Panc1 (cell line): ENCODE results near the gene TMEM174.

Experiments
- CTCF ChIP-seq: fragments of 450-650 bp; IDR thresholded peaks from 2 replicates; pipeline ENCODE4 v1.5.1; 2017; ENCODE audit warnings: mild to moderate bottlenecking
- POLR2AphosphoS5 ChIP-seq: IDR thresholded peaks from 2 replicates; pipeline ENCODE4 v1.6.1; 2012; ENCODE audit warnings: mild to moderate bottlenecking, low read depth, low read length, moderate library complexity
- SIN3A ChIP-seq: IDR thresholded peaks from 2 replicates; pipeline ENCODE4 v1.6.1; 2012; ENCODE audit warnings: low read depth, mild to moderate bottlenecking, low read length, moderate library complexity, borderline replicate concordance; ENCODE audit not compliant: insufficient read depth
- TCF7L2 ChIP-seq: IDR thresholded peaks from 2 replicates; pipeline ENCODE4 v1.6.1; 2011; ENCODE audit warnings: mild to moderate bottlenecking, low read depth, low read length, inconsistent platforms

- TF ChIP-seq CTCF = no peak
- TF ChIP-seq POLR2AphosphoS5 = no peak
- no peak for TF ChIP-seq TCF7L2
- no peak for TF ChIP-seq SIN3A
Observed at GRCh38 chr5:73129143-73129542, 43.9 kb upstream of the TMEM174 start.
